Measurements from ENCODE around the gene INSIG1. TPM values are rescaled to one million over a fixed set of nuclear protein-coding genes. Genes with fewer than 3 reads are reported as not detected.
A peak's percentile ranks its signal among the peaks of the same experiment; 100 is the strongest.

Gene INSIG1
- polyA plus RNA-seq, 3 donors: 37.1 to 85.6 (median 39.6) TPM

DNA sequence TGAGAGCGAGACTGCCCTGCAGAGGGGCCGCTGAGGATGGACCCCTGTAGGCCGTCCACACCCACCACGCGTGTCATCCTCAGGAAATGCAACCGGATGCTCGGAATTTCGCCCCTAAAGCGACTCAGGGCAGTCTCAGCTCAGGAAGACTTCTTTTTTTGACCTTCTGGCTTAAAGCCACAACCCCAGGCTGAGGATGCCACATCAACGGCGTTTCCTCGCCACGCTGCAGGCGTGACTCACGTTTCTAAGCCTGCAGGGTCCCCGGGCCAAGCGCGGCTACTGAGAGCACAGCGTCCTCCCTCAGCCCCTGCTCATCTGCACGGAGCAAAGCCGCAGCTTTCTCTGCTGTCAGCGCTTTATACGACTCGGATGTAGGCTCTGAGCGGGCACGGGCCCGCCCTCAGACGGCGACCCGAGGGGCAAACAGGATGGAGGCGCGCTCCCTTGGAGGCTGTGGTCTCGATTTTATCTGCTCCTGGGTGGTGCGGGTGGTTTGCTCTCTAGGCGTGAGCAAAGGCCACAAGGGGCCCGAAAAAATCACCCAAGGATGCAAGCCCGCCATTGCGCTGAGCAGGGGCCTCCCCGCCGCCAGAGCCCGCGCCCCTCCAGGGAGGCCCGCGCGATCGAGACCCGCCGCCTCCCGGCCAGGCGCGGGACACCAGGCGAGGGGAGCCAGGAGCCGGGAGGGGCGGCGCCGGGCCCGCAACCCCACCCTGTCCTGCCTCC is 726 bp upstream of the INSIG1 start:
- WGBS (ENCODE audit: insufficient coverage): under 1% methylated on average over 48 of the region's 57 CpGs
- Histone ChIP-seq H3K27me3 (ENCODE audit: control insufficient read depth in 2 of 2, insufficient read depth in 2 of 2, low read length in 2 of 2) (no peaks in the 10 kb centered on the region), H3K4me1 (ENCODE audit: control insufficient read depth in 1 of 2, insufficient read depth in 2 of 2, low read length in 2 of 2) (peaks cover 45 to 53% of the 10 kb centered on the region in 2 donors), H3K36me3 (replicated peaks in 1 of 2; ENCODE audit: control insufficient read depth in 1 of 2, insufficient read depth in 2 of 2, low read length in 2 of 2) (peaks cover 0 to 17% of the 10 kb centered on the region in 2 donors), H3K9me3 (replicated peaks in 1 of 2; ENCODE audit: control insufficient read depth in 1 of 2, insufficient read depth in 1 of 2, low read length in 2 of 2) (no peaks in the 10 kb centered on the region), H3K4me2 (replicated peaks; ENCODE audit: extremely low read depth, low read length, poor library complexity, severe bottlenecking) (peak overlapping the region; percentile 95), H2AFZ (ENCODE audit: insufficient read depth, low read depth, low read length, poor library complexity, severe bottlenecking) (peak overlapping the region; percentile 43), H4K20me1 (ENCODE audit: insufficient read depth, low read length) (peaks cover 33% of the 10 kb centered on the region), H3K4me3 (replicated peaks in 1 of 3; ENCODE audit: low read depth in 2 of 3, low read length in 3 of 3) (peak overlapping the region; percentile 28 to 73 (median 59)), H3K79me2 (ENCODE audit: insufficient read depth, low read length) (peaks cover 32% of the 10 kb centered on the region), H3K9ac (ENCODE audit: insufficient read depth, low read length, poor library complexity, severe bottlenecking) (peak overlapping the region; percentile 90), H3K27ac (ENCODE audit: low read depth in 1 of 2, low read length in 2 of 2) (peak overlapping the region; percentile 75 to 94)
- intact Hi-C loops (cut with micrococcal nuclease): loop anchor here (5.0 kb wide), 4 partner anchors 90 to 370 kb away; partner anchors contain the start of gene PAXIP1 (in 1 of the 2)
- H3K4me3 Mint-ChIP-seq: peak overlapping the region; percentile 75 to 83
- H3K36me3 Mint-ChIP-seq: peaks cover 14 to 15% of the 10 kb centered on the region in 2 donors
- peak overlapping the region; percentile 64 to 92 (median 90) for H3K27ac Mint-ChIP-seq
- TF ChIP-seq, protein P1, sequence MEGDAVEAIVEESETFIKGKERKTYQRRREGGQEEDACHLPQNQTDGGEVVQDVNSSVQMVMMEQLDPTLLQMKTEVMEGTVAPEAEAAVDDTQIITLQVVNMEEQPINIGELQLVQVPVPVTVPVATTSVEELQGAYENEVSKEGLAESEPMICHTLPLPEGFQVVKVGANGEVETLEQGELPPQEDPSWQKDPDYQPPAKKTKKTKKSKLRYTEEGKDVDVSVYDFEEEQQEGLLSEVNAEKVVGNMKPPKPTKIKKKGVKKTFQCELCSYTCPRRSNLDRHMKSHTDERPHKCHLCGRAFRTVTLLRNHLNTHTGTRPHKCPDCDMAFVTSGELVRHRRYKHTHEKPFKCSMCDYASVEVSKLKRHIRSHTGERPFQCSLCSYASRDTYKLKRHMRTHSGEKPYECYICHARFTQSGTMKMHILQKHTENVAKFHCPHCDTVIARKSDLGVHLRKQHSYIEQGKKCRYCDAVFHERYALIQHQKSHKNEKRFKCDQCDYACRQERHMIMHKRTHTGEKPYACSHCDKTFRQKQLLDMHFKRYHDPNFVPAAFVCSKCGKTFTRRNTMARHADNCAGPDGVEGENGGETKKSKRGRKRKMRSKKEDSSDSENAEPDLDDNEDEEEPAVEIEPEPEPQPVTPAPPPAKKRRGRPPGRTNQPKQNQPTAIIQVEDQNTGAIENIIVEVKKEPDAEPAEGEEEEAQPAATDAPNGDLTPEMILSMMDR (IDR thresholded peaks at IDR 0.05): peak; percentile 42
- H3K9me3 Mint-ChIP-seq: peaks cover 0 to 2% (median 0%) of the 10 kb centered on the region in 7 donors
- H3K4me1 Mint-ChIP-seq: peaks cover 57% of the 10 kb centered on the region
- peak; percentile 85 to 92 (median 85) for DNase-seq
- peaks cover under 1 to 6% (median 5%) of the 10 kb centered on the region in 3 donors for H3K27me3 Mint-ChIP-seq (ENCODE audit: low read depth in 3 of 3)

DNA sequence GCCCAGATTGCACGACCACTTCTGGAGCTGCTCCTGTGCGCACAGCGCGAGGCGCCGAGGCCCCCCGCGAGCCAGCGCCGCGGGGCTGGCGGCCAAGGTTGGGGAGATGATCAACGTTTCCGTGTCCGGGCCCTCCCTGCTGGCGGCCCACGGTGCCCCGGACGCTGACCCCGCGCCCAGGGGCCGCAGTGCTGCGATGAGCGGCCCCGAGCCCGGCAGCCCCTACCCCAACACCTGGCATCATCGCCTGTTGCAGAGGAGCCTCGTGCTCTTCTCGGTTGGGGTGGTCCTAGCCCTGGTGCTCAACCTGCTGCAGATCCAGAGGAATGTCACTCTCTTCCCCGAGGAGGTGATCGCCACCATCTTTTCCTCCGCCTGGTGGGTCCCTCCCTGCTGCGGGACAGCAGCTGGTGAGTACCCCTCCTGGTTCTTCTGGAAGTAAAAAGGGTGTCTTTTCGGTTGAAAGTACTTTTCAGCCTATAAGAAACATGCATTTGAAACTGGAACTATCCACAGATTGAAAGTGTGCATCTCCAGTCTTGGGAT is 683 bp downstream of the INSIG1 start:
- TF ChIP-seq, protein P1 (IDR thresholded peaks at IDR 0.05): no peak
- H3K9ac ChIP-seq (ENCODE audit: insufficient read depth, low read length, poor library complexity, severe bottlenecking): peak overlapping the region; percentile 96
- H3K4me3 Mint-ChIP-seq: peak overlapping the region; percentile 90 to 93
- H3K9me3 Mint-ChIP-seq: peaks cover 0 to 2% (median 0%) of the 10 kb centered on the region in 7 donors
- peak overlapping the region; percentile 53 to 89 (median 68) for H3K4me3 ChIP-seq (replicated peaks in 1 of 3; ENCODE audit: low read depth in 2 of 3, low read length in 3 of 3)
- WGBS (ENCODE audit: insufficient coverage): 0% methylated on average over 33 of the region's 34 CpGs
- DNase-seq: peak in 1 of 3 donors; percentile 26
- peaks cover 32% of the 10 kb centered on the region for H3K79me2 ChIP-seq (ENCODE audit: insufficient read depth, low read length)
- peaks cover 52% of the 10 kb centered on the region for H3K4me1 Mint-ChIP-seq
- peaks cover 23 to 27% of the 10 kb centered on the region in 2 donors for H3K36me3 Mint-ChIP-seq
- peaks cover 0 to 5% (median 3%) of the 10 kb centered on the region in 3 donors for H3K27me3 Mint-ChIP-seq (ENCODE audit: low read depth in 3 of 3)
- H3K27ac Mint-ChIP-seq: peak overlapping the region; percentile 95 to 98 (median 97)
- peak overlapping the region; percentile 84 to 89 for H3K27ac ChIP-seq (ENCODE audit: low read depth in 1 of 2, low read length in 2 of 2)
- H3K4me1 ChIP-seq (ENCODE audit: control insufficient read depth in 1 of 2, insufficient read depth in 2 of 2, low read length in 2 of 2): peaks cover 42 to 50% of the 10 kb centered on the region in 2 donors
- H3K4me2 ChIP-seq (replicated peaks; ENCODE audit: extremely low read depth, low read length, poor library complexity, severe bottlenecking): peak overlapping the region; percentile 95
- H3K36me3 ChIP-seq (replicated peaks in 1 of 2; ENCODE audit: control insufficient read depth in 1 of 2, insufficient read depth in 2 of 2, low read length in 2 of 2): peaks cover 13 to 31% of the 10 kb centered on the region in 2 donors
- H3K9me3 ChIP-seq (replicated peaks in 1 of 2; ENCODE audit: control insufficient read depth in 1 of 2, insufficient read depth in 1 of 2, low read length in 2 of 2): no peaks in the 10 kb centered on the region
- H3K27me3 ChIP-seq (ENCODE audit: control insufficient read depth in 2 of 2, insufficient read depth in 2 of 2, low read length in 2 of 2): no peaks in the 10 kb centered on the region
- H4K20me1 ChIP-seq (ENCODE audit: insufficient read depth, low read length): peaks cover 41% of the 10 kb centered on the region
- H2AFZ ChIP-seq (ENCODE audit: insufficient read depth, low read depth, low read length, poor library complexity, severe bottlenecking): peak overlapping the region; percentile 51
- intact Hi-C loops (cut with micrococcal nuclease): loop anchor here (1.0 to 5.0 kb wide), 6 partner anchors 16 to 371 kb away; partner anchors contain the start of gene PAXIP1 (in 1 of the 2)

All from CD14-positive monocyte (primary cell).